ENCODE results near the gene CDK11B. TPM values are rescaled to one million over a fixed set of nuclear protein-coding genes. Genes with fewer than 3 reads are reported as not detected.

The CDK11B gene
- total RNA-seq, 1 donor from 2014 or later: 23.4 TPM

- Mint-ChIP-seq H3K9me3 (ENCODE audit: unreplicated experiment) (no peaks in the 10 kb centered on the region), H3K4me1 (ENCODE audit: low read depth, unreplicated experiment) (peaks cover 20% of the 10 kb centered on the region), H3K27ac (ENCODE audit: unreplicated experiment) (peak overlapping the region; percentile 72), H3K27me3 (ENCODE audit: low read depth, unreplicated experiment) (no peaks in the 10 kb centered on the region), H3K4me3 (ENCODE audit: unreplicated experiment) (no peak overlapping the region), H3K36me3 (ENCODE audit: low read depth, unreplicated experiment) (peaks cover 4% of the 10 kb centered on the region)
- Histone ChIP-seq H3K4me1 (ENCODE audit: insufficient read depth, low read length) (peaks cover 7% of the 10 kb centered on the region), H3K36me3 (ENCODE audit: insufficient read depth, low read length) (no peaks in the 10 kb centered on the region), H3K79me2 (ENCODE audit: insufficient read depth, low read length) (peaks cover 84% of the 10 kb centered on the region), H3K4me3 (ENCODE audit: insufficient read depth, low read depth, low read length) (no peak overlapping the region), H2AFZ (ENCODE audit: low read depth, low read length) (no peak overlapping the region), H3K9ac (ENCODE audit: low read length) (no peak overlapping the region), H4K20me1 (ENCODE audit: insufficient read depth, low read length) (peaks cover 67% of the 10 kb centered on the region), H3K27ac (ENCODE audit: low read depth, low read length) (no peak overlapping the region), H3K9me3 (ENCODE audit: insufficient read depth, low read depth, low read length) (no peaks in the 10 kb centered on the region), H3K27me3 (ENCODE audit: insufficient read depth, low read length) (no peaks in the 10 kb centered on the region), H3K4me2 (ENCODE audit: low read length) (no peak overlapping the region)
- no peak for FAIRE-seq
- no peak for DNase-seq (ENCODE audit: low read depth)
- TF ChIP-seq, protein P1, sequence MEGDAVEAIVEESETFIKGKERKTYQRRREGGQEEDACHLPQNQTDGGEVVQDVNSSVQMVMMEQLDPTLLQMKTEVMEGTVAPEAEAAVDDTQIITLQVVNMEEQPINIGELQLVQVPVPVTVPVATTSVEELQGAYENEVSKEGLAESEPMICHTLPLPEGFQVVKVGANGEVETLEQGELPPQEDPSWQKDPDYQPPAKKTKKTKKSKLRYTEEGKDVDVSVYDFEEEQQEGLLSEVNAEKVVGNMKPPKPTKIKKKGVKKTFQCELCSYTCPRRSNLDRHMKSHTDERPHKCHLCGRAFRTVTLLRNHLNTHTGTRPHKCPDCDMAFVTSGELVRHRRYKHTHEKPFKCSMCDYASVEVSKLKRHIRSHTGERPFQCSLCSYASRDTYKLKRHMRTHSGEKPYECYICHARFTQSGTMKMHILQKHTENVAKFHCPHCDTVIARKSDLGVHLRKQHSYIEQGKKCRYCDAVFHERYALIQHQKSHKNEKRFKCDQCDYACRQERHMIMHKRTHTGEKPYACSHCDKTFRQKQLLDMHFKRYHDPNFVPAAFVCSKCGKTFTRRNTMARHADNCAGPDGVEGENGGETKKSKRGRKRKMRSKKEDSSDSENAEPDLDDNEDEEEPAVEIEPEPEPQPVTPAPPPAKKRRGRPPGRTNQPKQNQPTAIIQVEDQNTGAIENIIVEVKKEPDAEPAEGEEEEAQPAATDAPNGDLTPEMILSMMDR (IDR thresholded peaks at IDR 0.05; ENCODE audit: insufficient read depth, low read depth, low read length): no peak
Observed at GRCh38 chr1:1683104-1683905, 24.5 kb upstream of the CDK11B start.

DNA sequence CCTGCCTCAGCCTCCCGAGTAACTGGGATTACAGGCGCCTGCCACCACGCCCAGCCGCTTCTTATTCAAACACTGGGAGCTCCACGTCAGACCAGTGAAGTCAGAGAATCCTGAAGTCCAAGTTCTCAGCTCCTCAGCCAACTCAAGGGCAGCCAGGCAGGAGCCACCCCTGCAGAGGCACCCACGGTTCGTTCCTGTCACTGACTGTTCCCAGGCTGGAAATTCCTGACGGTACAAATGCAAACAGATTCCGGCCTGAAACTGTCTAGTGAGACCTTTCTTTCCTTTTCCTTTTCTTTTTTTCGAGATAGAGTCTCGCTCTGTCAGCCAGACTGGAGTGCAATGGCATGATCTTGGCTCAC is 22.1 kb upstream of the CDK11B start:
- Histone ChIP-seq H3K4me2 (ENCODE audit: low read length) (no peak overlapping the region), H4K20me1 (ENCODE audit: insufficient read depth, low read length) (peaks cover 63% of the 10 kb centered on the region), H3K9me3 (ENCODE audit: insufficient read depth, low read depth, low read length) (no peaks in the 10 kb centered on the region), H3K36me3 (ENCODE audit: insufficient read depth, low read length) (no peaks in the 10 kb centered on the region), H3K4me3 (ENCODE audit: insufficient read depth, low read depth, low read length) (no peak overlapping the region), H3K27ac (ENCODE audit: low read depth, low read length) (no peak overlapping the region), H3K9ac (ENCODE audit: low read length) (no peak overlapping the region), H2AFZ (ENCODE audit: low read depth, low read length) (no peak overlapping the region), H3K27me3 (ENCODE audit: insufficient read depth, low read length) (no peaks in the 10 kb centered on the region), H3K79me2 (ENCODE audit: insufficient read depth, low read length) (peaks cover 74% of the 10 kb centered on the region), H3K4me1 (ENCODE audit: insufficient read depth, low read length) (peaks cover 3% of the 10 kb centered on the region)
- no peaks in the 10 kb centered on the region for H3K9me3 Mint-ChIP-seq (ENCODE audit: unreplicated experiment)
- DNase-seq (ENCODE audit: low read depth): no peak
- no peaks in the 10 kb centered on the region for H3K27me3 Mint-ChIP-seq (ENCODE audit: low read depth, unreplicated experiment)
- TF ChIP-seq, protein P1 (IDR thresholded peaks at IDR 0.05; ENCODE audit: insufficient read depth, low read depth, low read length): no peak
- no peak for TF ChIP-seq EZH2 (IDR thresholded peaks at IDR 0.05; ENCODE audit: insufficient read depth, low read length)
- FAIRE-seq: no peak
- H3K36me3 Mint-ChIP-seq (ENCODE audit: low read depth, unreplicated experiment): peaks cover 2% of the 10 kb centered on the region
- H3K27ac Mint-ChIP-seq (ENCODE audit: unreplicated experiment): peak overlapping the region; percentile 53
- H3K4me1 Mint-ChIP-seq (ENCODE audit: low read depth, unreplicated experiment): peaks cover 14% of the 10 kb centered on the region
- H3K4me3 Mint-ChIP-seq (ENCODE audit: unreplicated experiment): no peak overlapping the region
